ENCODE results near the gene DLG2.

The DLG2 gene

DNA sequence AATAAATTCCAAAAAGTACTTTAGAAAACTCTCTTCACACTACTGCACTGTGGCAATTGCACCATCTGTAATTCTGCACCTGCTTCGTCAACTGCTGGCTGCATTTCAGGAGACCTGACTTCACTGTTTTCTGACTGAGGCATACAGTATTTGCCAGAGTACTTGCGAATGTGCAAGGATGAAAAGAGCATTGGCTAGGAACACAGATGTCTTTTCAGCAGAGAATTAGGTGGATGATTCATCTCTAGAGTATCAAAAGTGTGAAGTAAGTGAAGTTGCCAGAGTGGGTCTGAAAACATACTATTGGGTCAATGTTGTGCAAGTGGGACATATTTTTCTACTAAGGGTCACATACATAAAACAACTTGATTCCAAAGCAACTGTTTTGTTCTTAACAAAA is 1913.4 kb downstream of the DLG2 start:
- H3K4me3 Mint-ChIP-seq: no peak overlapping the region
- no peaks in the 10 kb centered on the region for H3K36me3 Mint-ChIP-seq (ENCODE audit: low read depth)
- no peak for DNase-seq
- H3K9me3 Mint-ChIP-seq: no peaks in the 10 kb centered on the region
- no peaks in the 10 kb centered on the region for H3K27me3 Mint-ChIP-seq (ENCODE audit: low read depth, poor library complexity)
- TF ChIP-seq, protein P1, sequence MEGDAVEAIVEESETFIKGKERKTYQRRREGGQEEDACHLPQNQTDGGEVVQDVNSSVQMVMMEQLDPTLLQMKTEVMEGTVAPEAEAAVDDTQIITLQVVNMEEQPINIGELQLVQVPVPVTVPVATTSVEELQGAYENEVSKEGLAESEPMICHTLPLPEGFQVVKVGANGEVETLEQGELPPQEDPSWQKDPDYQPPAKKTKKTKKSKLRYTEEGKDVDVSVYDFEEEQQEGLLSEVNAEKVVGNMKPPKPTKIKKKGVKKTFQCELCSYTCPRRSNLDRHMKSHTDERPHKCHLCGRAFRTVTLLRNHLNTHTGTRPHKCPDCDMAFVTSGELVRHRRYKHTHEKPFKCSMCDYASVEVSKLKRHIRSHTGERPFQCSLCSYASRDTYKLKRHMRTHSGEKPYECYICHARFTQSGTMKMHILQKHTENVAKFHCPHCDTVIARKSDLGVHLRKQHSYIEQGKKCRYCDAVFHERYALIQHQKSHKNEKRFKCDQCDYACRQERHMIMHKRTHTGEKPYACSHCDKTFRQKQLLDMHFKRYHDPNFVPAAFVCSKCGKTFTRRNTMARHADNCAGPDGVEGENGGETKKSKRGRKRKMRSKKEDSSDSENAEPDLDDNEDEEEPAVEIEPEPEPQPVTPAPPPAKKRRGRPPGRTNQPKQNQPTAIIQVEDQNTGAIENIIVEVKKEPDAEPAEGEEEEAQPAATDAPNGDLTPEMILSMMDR (IDR thresholded peaks at IDR 0.05): no peak
- peak overlapping the region; percentile 9 for H3K27ac Mint-ChIP-seq
- peaks cover 4% of the 10 kb centered on the region for H3K4me1 Mint-ChIP-seq

GRCh38 chr11:83711106-83711527 is 1916.0 kb downstream of the DLG2 start:
- no peak overlapping the region for H3K27ac Mint-ChIP-seq
- H3K4me1 Mint-ChIP-seq: peaks cover 4% of the 10 kb centered on the region

GRCh38 chr11:83709434-83709833 is 1917.7 kb downstream of the DLG2 start:
- Mint-ChIP-seq H3K9me3 (no peaks in the 10 kb centered on the region), H3K36me3 (ENCODE audit: low read depth) (no peaks in the 10 kb centered on the region), H3K4me1 (peaks cover 4% of the 10 kb centered on the region), H3K27ac (no peak overlapping the region), H3K4me3 (no peak overlapping the region), H3K27me3 (ENCODE audit: low read depth, poor library complexity) (no peaks in the 10 kb centered on the region)
- TF ChIP-seq, protein P1 (IDR thresholded peaks at IDR 0.05): no peak
- DNase-seq: no peak

More at GRCh38 chr11:83711106-83711527, 1916.0 kb downstream of the DLG2 start:
- Mint-ChIP-seq H3K36me3 (ENCODE audit: low read depth) (no peaks in the 10 kb centered on the region), H3K27me3 (ENCODE audit: low read depth, poor library complexity) (no peaks in the 10 kb centered on the region), H3K9me3 (no peaks in the 10 kb centered on the region), H3K4me3 (no peak overlapping the region)
- TF ChIP-seq, protein P1 (IDR thresholded peaks at IDR 0.05): no peak
- DNase-seq: no peak

- peaks cover 4% of the 10 kb centered on the region for H3K4me1 Mint-ChIP-seq
Observed at GRCh38 chr11:83706566-83706965, 1920.6 kb downstream of the DLG2 start.

DNA sequence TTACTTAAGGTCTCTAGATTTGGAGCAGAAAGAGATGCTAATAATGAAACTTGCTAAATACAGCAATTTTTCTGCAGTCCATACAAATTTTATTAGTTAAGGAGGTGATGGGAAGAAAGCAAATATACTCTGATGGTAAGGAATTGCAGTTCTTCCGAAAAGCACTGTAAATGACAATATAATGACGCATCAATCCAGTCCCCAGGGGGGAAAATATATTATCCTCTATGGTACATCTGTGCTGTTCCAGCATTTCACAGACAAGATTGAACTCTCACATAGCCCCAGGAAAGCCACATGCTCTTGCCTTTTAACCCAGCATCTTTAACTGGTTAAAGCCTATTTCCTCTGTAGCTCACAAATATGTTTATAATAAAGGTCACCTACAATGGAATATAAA is 1924.3 kb downstream of the DLG2 start:
- DNase-seq: no peak
- no peak overlapping the region for H3K27ac Mint-ChIP-seq
- TF ChIP-seq, protein P1 (IDR thresholded peaks at IDR 0.05): no peak
- peaks cover 4% of the 10 kb centered on the region for H3K27me3 Mint-ChIP-seq (ENCODE audit: low read depth, poor library complexity)
- no peak overlapping the region for H3K4me3 Mint-ChIP-seq
- H3K9me3 Mint-ChIP-seq: no peaks in the 10 kb centered on the region
- no peaks in the 10 kb centered on the region for H3K4me1 Mint-ChIP-seq
- H3K36me3 Mint-ChIP-seq (ENCODE audit: low read depth): no peaks in the 10 kb centered on the region

More at GRCh38 chr11:83706566-83706965, 1920.6 kb downstream of the DLG2 start:
- Mint-ChIP-seq H3K4me3 (no peak overlapping the region), H3K27me3 (ENCODE audit: low read depth, poor library complexity) (no peaks in the 10 kb centered on the region), H3K27ac (no peak overlapping the region), H3K36me3 (ENCODE audit: low read depth) (no peaks in the 10 kb centered on the region), H3K9me3 (no peaks in the 10 kb centered on the region)
- DNase-seq: no peak
- TF ChIP-seq, protein P1 (IDR thresholded peaks at IDR 0.05): no peak

DNA sequence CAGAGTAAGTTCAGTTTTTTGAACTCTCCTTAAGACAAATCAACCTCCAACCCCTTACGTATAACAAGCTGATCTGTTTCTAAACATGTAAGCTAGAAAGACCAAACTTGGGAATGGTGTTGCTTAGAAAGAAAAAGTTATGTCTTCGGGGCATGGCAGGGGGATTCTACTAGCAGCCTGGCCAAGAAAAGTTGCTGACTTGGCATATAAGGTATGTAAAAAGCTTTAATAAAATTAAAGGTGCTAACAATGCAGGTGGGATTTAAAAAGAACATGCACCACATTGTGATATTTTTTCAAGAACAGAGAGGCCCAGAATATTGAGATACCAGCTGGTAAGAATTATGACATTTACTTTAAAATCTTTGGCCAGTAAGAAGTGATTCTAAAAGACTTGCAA is 1929.6 kb downstream of the DLG2 start:
- Mint-ChIP-seq H3K36me3 (ENCODE audit: low read depth) (no peaks in the 10 kb centered on the region), H3K27me3 (ENCODE audit: low read depth, poor library complexity) (peaks cover 4% of the 10 kb centered on the region), H3K4me1 (no peaks in the 10 kb centered on the region), H3K4me3 (no peak overlapping the region), H3K27ac (no peak overlapping the region), H3K9me3 (no peaks in the 10 kb centered on the region)
- no peak for DNase-seq
- TF ChIP-seq, protein P1 (IDR thresholded peaks at IDR 0.05): no peak

Measured in nephron progenitor cell (in vitro differentiated cells).